GM19193 (cell line): ENCODE data around the gene BRD4.

ENCODE experiments used
- POLR2A ChIP-seq: IDR thresholded peaks from 4 replicates; pipeline ENCODE4 v1.6.1; 2011; ENCODE audit not compliant: insufficient read depth, insufficient read length; ENCODE audit errors: extremely low read depth

The BRD4 gene

GRCh38 chr19:15197942-15198341 is 134.4 kb downstream of the BRD4 start:
- TF ChIP-seq POLR2A: no peak

GRCh38 chr19:15197275-15197941 is 134.9 kb downstream of the BRD4 start:
- no peak for TF ChIP-seq POLR2A

DNA sequence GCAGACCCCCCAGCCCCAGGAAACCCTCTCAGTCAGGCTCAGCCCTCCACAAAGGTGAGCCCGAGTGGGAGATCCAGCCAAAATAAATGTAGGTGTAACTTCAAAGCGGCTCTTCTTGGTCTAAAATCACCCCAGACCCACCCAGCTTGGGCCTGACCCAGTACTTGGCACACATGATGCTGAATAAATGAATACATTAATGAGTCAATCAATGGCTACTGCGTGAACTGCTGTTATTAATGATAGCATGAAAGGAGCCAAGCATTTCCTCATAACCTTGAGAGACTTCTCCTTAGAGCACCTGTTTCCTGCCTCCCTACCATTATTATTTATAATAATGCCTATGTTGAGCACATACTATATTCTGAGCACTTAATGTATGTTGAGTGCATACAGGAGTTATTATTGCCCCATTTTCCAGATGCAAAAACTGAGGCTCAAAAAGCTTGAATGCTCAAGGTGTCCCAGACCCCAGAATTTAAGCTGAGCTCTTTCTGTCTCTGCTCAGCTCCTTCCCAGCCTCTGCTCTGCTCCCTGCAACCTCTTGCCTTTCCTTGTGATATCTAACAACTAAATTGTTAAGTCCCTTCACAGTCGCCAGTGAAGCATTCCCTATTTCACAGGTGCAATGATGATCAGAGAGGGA is 135.9 kb downstream of the BRD4 start:
- TF ChIP-seq POLR2A: no peak

DNA sequence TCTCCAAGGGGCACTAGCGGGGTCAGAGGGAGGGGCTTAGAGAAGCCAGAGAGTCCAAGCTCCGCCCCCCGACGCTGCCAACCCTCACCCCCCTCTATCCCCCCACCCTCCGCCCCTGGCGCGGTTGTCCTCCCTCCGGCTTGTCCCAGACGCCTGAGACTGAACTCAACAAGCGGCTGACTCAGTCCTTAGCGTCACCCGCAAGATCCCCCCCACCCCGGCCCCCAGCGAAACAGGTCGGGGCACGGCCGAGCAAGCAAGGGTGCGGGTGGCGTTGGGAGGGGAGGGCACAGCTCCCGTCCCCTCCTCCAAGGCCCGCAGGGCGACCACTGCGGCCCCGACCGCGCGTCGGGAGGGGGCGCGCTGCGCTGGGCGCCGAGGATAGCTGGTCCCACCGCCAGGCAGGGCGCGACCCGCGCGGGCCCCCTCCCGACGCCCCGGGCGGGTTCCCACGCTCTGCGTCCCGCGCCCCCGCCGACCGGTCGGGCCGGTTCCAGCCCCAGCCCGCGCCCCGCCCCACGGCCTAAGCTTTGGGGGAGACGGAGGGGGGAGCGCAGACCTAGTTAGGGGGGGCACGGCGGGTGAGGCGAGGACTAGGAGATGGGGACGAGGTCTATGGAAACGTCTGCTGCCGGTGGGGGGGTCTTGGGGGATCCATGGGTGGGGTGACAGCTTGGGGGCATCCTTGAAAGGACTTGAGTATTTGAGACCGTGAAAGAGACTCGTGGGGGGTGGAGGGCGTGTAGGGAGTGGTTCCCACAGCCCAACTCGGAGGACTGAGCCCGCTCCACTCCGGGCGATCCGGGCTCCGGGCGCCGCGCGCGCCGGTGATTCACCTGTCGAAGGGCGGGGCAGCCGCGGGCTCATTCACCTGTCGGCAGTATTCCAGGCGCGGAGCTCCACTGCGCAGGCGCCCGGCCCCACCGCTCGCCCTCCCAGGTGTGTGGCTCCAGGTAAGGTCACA is 136.7 kb downstream of the BRD4 start:
- TF ChIP-seq POLR2A: no peak

GRCh38 chr19:15194938-15195337 is 137.4 kb downstream of the BRD4 start:
- TF ChIP-seq POLR2A: no peak

DNA sequence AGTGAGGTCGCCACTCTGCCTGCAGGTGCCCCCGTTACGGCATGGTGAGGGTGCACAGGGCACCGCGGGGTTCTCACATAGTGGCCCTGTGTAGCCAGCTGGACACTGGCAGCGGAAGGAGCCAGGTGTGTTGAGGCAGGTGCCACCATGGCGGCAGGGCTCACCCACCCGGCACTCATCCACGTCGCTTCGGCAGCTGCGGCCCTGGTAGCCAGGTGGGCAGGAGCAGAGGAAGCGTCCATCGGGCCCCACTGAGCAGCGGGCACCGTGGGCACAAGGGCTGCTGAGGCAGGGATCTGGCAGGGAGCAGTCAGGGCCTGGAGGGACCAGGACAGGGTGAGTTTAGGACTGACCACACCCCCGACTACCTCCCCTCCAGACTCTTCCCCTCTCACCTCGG is 140.4 kb downstream of the BRD4 start:
- TF ChIP-seq POLR2A: no peak

GRCh38 chr19:15191514-15191913 is 140.8 kb downstream of the BRD4 start:
- TF ChIP-seq POLR2A: no peak

- TF ChIP-seq POLR2A: no peak
Measured at GRCh38 chr19:15188851-15189250, 143.5 kb downstream of the BRD4 start.

GRCh38 chr19:15187026-15188007 is 145.0 kb downstream of the BRD4 start:
- no peak for TF ChIP-seq POLR2A
